Endodermal cell (in vitro differentiated cells): ENCODE data around the gene PRELP. TPM values are rescaled to one million over a fixed set of nuclear protein-coding genes. Genes with fewer than 3 reads are reported as not detected.

ENCODE experiments used
- DNase-seq: peaks from one replicate; pipeline ENCODE4 v3.0.0-alpha.2; 2017
- H3K27ac ChIP-seq: 2 replicates; pipeline ENCODE4 v1.5.1; 2013; ENCODE audit warnings: mild to moderate bottlenecking, low read depth, low read length, moderate library complexity
- H3K27me3 ChIP-seq: 2 replicates; pipeline ENCODE4 v1.6.1; 2013; ENCODE audit warnings: mild to moderate bottlenecking, low read length, moderate library complexity; ENCODE audit not compliant: insufficient read depth, control insufficient read depth, poor library complexity, severe bottlenecking
- H3K36me3 ChIP-seq: 2 replicates; pipeline ENCODE4 v1.7.0; 2013; ENCODE audit warnings: mild to moderate bottlenecking, low read length, moderate library complexity; ENCODE audit not compliant: control insufficient read depth, insufficient read depth
- H3K4me1 ChIP-seq: one replicate; pipeline ENCODE4 v1.7.0; 2013; ENCODE audit warnings: low read length; ENCODE audit not compliant: control insufficient read depth, insufficient read depth
- H3K4me3 ChIP-seq: 2 replicates; pipeline ENCODE4 v1.5.1; 2013; ENCODE audit warnings: mild to moderate bottlenecking, low read length, moderate library complexity
- H3K9ac ChIP-seq: 2 replicates; pipeline ENCODE4 v1.6.1; 2013; ENCODE audit warnings: mild to moderate bottlenecking, low read length, moderate library complexity; ENCODE audit not compliant: poor library complexity, severe bottlenecking; ENCODE audit errors: extremely low read depth
- H3K9me3 ChIP-seq: 2 replicates; pipeline ENCODE4 v1.6.1; 2013; ENCODE audit warnings: mild to moderate bottlenecking, low read length, moderate library complexity; ENCODE audit not compliant: control insufficient read depth
- H3K27ac Mint-ChIP-seq: 2 replicates; pipeline ENCODE4 v1.8.0; 2020; ENCODE audit warnings: mixed read lengths
- H3K27me3 Mint-ChIP-seq: 2 replicates; pipeline ENCODE4 v1.8.0; 2021; ENCODE audit warnings: mild to moderate bottlenecking, mixed read lengths; ENCODE audit not compliant: insufficient read depth
- H3K36me3 Mint-ChIP-seq: 2 replicates; pipeline ENCODE4 v1.8.0; 2020; ENCODE audit warnings: low read depth, mixed read lengths
- H3K4me1 Mint-ChIP-seq: 2 replicates; pipeline ENCODE4 v1.8.0; 2020; ENCODE audit warnings: mixed read lengths
- H3K4me3 Mint-ChIP-seq: 2 replicates; pipeline ENCODE4 v1.8.0; 2020; ENCODE audit warnings: mild to moderate bottlenecking, moderate library complexity, mixed read lengths
- H3K9me3 Mint-ChIP-seq: 2 replicates; pipeline ENCODE4 v1.8.0; 2020; ENCODE audit warnings: mild to moderate bottlenecking, mixed read lengths
- CTCF ChIP-seq: fragments of 200-600 bp; sonication (generic); conservative IDR thresholded peaks from 2 replicates; pipeline ENCODE4 v1.5.0; 2021; ENCODE audit warnings: antibody characterized with exemption, mild to moderate bottlenecking
- WGBS, 2 experiments: methylation state at CpG; one replicate each; pipeline versions ENCODE4 v1.1.5 to v1.1.7; 2013; ENCODE audit warnings: missing lambda C conversion rate in 2 of 2, mixed read lengths in 1 of 2; ENCODE audit not compliant: insufficient coverage in 1 of 2, insufficient read length in 1 of 2; 5-methylcytosine and 5-hydroxymethylcytosine counted together
- total RNA-seq, 2 donors: library from RNA; stranded (reverse); fragmentation: NEBNext Ultra II Directional in 1 of 2; extraction: Animal tissue kit (Norgen Biotek cat#: 25700) in 1 of 2; gene quantifications; 2 replicates in 1 of 2; 3 replicates in 1 of 2; pipeline ENCODE4 v1.2.1, GENCODE V29; 2021

Gene PRELP
- total RNA-seq, 2 donors from 2014 or later: 0.66 to 3.9 TPM

- Histone ChIP-seq H3K27me3 (no peaks in the 10 kb centered on the region), H3K27ac (no peak overlapping the region), H3K36me3 (no peaks in the 10 kb centered on the region), H3K9me3 (no peaks in the 10 kb centered on the region), H3K4me1 (peaks cover 4% of the 10 kb centered on the region), H3K9ac (no peak overlapping the region), H3K4me3 (no peak overlapping the region)
- Mint-ChIP-seq H3K36me3 (no peaks in the 10 kb centered on the region), H3K4me3 (no peak overlapping the region), H3K4me1 (peaks cover 6% of the 10 kb centered on the region), H3K27ac (no peak overlapping the region), H3K9me3 (no peaks in the 10 kb centered on the region), H3K27me3 (no peaks in the 10 kb centered on the region)
- TF ChIP-seq CTCF: no peak
- DNase-seq: no peak
- WGBS, 2 experiments: 94 to 100% methylated on average over 1 to 2 of the region's 2 CpGs
These were observed 61.0 kb downstream of the PRELP start for GRCh38 chr1:203536575-203536974.

GRCh38 chr1:203536980-203537455 lies 61.4 kb downstream of the PRELP start:
- Mint-ChIP-seq H3K27ac (no peak overlapping the region), H3K36me3 (no peaks in the 10 kb centered on the region), H3K4me1 (peaks cover 6% of the 10 kb centered on the region), H3K27me3 (no peaks in the 10 kb centered on the region), H3K9me3 (no peaks in the 10 kb centered on the region), H3K4me3 (no peak overlapping the region)
- H3K9ac ChIP-seq: no peak overlapping the region
- DNase-seq: peak; percentile 44
- no peak overlapping the region for H3K27ac ChIP-seq
- H3K4me3 ChIP-seq: no peak overlapping the region
- peaks cover 4% of the 10 kb centered on the region for H3K4me1 ChIP-seq
- TF ChIP-seq CTCF: no peak
- H3K27me3 ChIP-seq: no peaks in the 10 kb centered on the region
- H3K36me3 ChIP-seq: no peaks in the 10 kb centered on the region
- WGBS, 2 experiments: 85 to 88% methylated on average over 3 of the region's 3 CpGs
- no peaks in the 10 kb centered on the region for H3K9me3 ChIP-seq

GRCh38 chr1:203537806-203538464 lies 62.3 kb downstream of the PRELP start:
- Mint-ChIP-seq H3K27me3 (no peaks in the 10 kb centered on the region), H3K36me3 (no peaks in the 10 kb centered on the region), H3K27ac (no peak overlapping the region), H3K4me3 (no peak overlapping the region), H3K9me3 (no peaks in the 10 kb centered on the region), H3K4me1 (peaks cover 6% of the 10 kb centered on the region)
- H3K27ac ChIP-seq: no peak overlapping the region
- TF ChIP-seq CTCF: no peak
- H3K9ac ChIP-seq: no peak overlapping the region
- peaks cover 4% of the 10 kb centered on the region for H3K4me1 ChIP-seq
- no peaks in the 10 kb centered on the region for H3K27me3 ChIP-seq
- DNase-seq: no peak
- H3K9me3 ChIP-seq: no peaks in the 10 kb centered on the region
- no peaks in the 10 kb centered on the region for H3K36me3 ChIP-seq
- 89 to 93% methylated on average over 3 to 5 of the region's 5 CpGs for WGBS, 2 experiments
- H3K4me3 ChIP-seq: no peak overlapping the region
